ENCODE results near the gene LRCH4.
A peak's percentile ranks its signal among the peaks of the same experiment; 100 is the strongest.

LRCH4 gene

GRCh38 chr7:100591596-100591995, 5.7 kb upstream of the LRCH4 start:
- TF ChIP-seq MYC (IDR thresholded peaks at IDR 0.05; ENCODE audit: low read depth, low read length) (no peak), POLR2A (IDR thresholded peaks at IDR 0.05; ENCODE audit: extremely low read depth, insufficient read length) (no peak)
- TF ChIP-seq, protein P1, sequence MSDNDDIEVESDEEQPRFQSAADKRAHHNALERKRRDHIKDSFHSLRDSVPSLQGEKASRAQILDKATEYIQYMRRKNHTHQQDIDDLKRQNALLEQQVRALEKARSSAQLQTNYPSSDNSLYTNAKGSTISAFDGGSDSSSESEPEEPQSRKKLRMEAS (IDR thresholded peaks at IDR 0.05; ENCODE audit: low read depth, low read length), result no peak
- TF ChIP-seq, protein P2, sequence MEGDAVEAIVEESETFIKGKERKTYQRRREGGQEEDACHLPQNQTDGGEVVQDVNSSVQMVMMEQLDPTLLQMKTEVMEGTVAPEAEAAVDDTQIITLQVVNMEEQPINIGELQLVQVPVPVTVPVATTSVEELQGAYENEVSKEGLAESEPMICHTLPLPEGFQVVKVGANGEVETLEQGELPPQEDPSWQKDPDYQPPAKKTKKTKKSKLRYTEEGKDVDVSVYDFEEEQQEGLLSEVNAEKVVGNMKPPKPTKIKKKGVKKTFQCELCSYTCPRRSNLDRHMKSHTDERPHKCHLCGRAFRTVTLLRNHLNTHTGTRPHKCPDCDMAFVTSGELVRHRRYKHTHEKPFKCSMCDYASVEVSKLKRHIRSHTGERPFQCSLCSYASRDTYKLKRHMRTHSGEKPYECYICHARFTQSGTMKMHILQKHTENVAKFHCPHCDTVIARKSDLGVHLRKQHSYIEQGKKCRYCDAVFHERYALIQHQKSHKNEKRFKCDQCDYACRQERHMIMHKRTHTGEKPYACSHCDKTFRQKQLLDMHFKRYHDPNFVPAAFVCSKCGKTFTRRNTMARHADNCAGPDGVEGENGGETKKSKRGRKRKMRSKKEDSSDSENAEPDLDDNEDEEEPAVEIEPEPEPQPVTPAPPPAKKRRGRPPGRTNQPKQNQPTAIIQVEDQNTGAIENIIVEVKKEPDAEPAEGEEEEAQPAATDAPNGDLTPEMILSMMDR (IDR thresholded peaks at IDR 0.05; ENCODE audit: low read depth, low read length), result no peak
- no peak overlapping the region for H3K4me3 ChIP-seq (ENCODE audit: low read depth, low read length)
- no peak for DNase-seq (ENCODE audit: low read depth)

DNA sequence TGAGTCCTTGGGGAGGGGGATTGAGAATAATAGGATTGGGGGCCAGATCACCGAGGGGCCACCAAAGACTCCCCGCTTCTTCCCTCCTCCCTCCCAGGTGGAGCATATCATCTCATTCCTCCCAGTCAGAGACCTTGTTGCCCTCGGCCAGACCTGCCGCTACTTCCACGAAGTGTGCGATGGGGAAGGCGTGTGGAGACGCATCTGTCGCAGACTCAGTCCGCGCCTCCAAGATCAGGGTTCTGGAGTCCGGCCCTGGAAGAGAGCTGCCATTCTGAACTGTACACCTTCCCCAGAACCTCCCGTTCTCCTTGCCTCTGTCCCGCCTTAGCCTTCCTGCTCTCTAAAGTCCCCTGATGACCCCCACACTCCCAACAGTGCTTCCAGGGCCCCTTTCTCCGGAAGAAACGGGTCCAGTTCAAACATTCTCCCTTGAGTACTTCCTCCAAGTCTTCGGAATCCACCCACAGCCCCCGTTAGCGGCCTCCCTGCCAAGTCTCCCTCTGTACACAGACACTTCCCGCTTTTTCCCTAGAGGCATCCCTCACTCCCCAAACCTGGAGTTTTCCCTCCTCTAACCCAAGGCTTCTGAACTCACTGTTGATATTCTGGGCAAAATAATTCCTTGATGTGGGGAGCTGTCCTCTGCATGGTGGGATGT, 4.3 kb upstream of the LRCH4 start:
- TF ChIP-seq, protein P1 (IDR thresholded peaks at IDR 0.05; ENCODE audit: low read depth, low read length), result no peak
- TF ChIP-seq MYC (IDR thresholded peaks at IDR 0.05; ENCODE audit: low read depth, low read length) (no peak), POLR2A (IDR thresholded peaks at IDR 0.05; ENCODE audit: extremely low read depth, insufficient read length) (no peak)
- TF ChIP-seq, protein P2 (IDR thresholded peaks at IDR 0.05; ENCODE audit: low read depth, low read length), result no peak
- DNase-seq (ENCODE audit: low read depth), result no peak
- H3K4me3 ChIP-seq (ENCODE audit: low read depth, low read length), result no peak overlapping the region

- no peak overlapping the region for H3K4me3 ChIP-seq (ENCODE audit: low read depth, low read length)
- no peak for DNase-seq (ENCODE audit: low read depth)
- TF ChIP-seq, protein P1 (IDR thresholded peaks at IDR 0.05; ENCODE audit: low read depth, low read length), result no peak
- TF ChIP-seq, protein P2 (IDR thresholded peaks at IDR 0.05; ENCODE audit: low read depth, low read length), result no peak
Observed at GRCh38 chr7:100589341-100589947, 3.5 kb upstream of the LRCH4 start.

- no peak for TF ChIP-seq MYC (IDR thresholded peaks at IDR 0.05; ENCODE audit: low read depth, low read length)
- TF ChIP-seq, protein P2 (IDR thresholded peaks at IDR 0.05; ENCODE audit: low read depth, low read length), result peak; percentile 63
- H3K4me3 ChIP-seq (ENCODE audit: low read depth, low read length), result no peak overlapping the region
- peak; percentile 75 for DNase-seq (ENCODE audit: low read depth)
Observed at GRCh38 chr7:100588438-100588837, 2.5 kb upstream of the LRCH4 start.

- TF ChIP-seq MYC (IDR thresholded peaks at IDR 0.05; ENCODE audit: low read depth, low read length), result peak; percentile 7
- TF ChIP-seq, protein P1 (IDR thresholded peaks at IDR 0.05; ENCODE audit: low read depth, low read length), result peak; percentile 22; the same call in 1 of the 2 replicates
- TF ChIP-seq POLR2A (IDR thresholded peaks at IDR 0.05; ENCODE audit: extremely low read depth, insufficient read length), result peak; percentile 84
- TF ChIP-seq, protein P2 (IDR thresholded peaks at IDR 0.05; ENCODE audit: low read depth, low read length), result no peak
- DNase-seq (ENCODE audit: low read depth), result peak; percentile 100
- peak within 1 kb of the TSS; percentile 93 for H3K4me3 ChIP-seq (ENCODE audit: low read depth, low read length)
Observed at GRCh38 chr7:100586266-100587025, 517 bp upstream of the LRCH4 start, which contains the start of gene FBXO24. FBXO24 (plus strand) TSS chr7:100586328; CDS start chr7:100586626, 298 bp downstream.
